NAMALWA (cell line): ENCODE measurements around the gene STAC3.
"Not testable (repeated sequence)": the region's sequence is repeated elsewhere in the genome, so short reads cannot be mapped to it uniquely, and the experiment has no call there.

Experiments used
- DNase-seq: peaks from one replicate; pipeline ENCODE4 v3.0.0-alpha.2; 2015; ENCODE audit warnings: low spot score

The STAC3 gene

GRCh38 chr12:57250956-57251355 lies at the start of gene STAC3:
Gene STAC3 (minus strand): TSS chr12:57251187. CDS start chr12:57249636, 1,551 bp downstream.
- no peak for DNase-seq

GRCh38 chr12:57299514-57300016 lies 48.6 kb upstream of the STAC3 start:
- no peak for DNase-seq

DNA sequence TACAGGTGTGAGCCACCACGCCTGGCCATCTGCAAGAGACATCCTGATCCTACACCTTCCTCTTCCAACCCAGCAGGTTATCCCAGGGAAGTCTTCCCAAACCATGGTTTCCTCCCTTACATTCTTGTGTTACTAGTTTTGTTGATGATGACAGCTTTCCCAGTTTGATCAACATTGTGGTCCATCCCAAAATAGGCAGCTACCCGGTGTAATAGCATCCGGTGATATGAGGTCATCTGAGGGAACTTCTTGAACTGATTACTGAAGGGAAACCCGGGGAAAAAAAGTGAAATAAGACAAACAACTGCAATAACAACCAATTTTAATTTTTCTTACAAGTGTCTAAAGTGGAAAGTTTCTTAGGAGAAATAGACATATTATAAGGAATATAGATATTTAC lies 45.3 kb upstream of the STAC3 start:
- no peak for DNase-seq

- DNase-seq, result not testable (repeated sequence)
Observed at GRCh38 chr12:57282073-57282472, 31.1 kb upstream of the STAC3 start.

DNA sequence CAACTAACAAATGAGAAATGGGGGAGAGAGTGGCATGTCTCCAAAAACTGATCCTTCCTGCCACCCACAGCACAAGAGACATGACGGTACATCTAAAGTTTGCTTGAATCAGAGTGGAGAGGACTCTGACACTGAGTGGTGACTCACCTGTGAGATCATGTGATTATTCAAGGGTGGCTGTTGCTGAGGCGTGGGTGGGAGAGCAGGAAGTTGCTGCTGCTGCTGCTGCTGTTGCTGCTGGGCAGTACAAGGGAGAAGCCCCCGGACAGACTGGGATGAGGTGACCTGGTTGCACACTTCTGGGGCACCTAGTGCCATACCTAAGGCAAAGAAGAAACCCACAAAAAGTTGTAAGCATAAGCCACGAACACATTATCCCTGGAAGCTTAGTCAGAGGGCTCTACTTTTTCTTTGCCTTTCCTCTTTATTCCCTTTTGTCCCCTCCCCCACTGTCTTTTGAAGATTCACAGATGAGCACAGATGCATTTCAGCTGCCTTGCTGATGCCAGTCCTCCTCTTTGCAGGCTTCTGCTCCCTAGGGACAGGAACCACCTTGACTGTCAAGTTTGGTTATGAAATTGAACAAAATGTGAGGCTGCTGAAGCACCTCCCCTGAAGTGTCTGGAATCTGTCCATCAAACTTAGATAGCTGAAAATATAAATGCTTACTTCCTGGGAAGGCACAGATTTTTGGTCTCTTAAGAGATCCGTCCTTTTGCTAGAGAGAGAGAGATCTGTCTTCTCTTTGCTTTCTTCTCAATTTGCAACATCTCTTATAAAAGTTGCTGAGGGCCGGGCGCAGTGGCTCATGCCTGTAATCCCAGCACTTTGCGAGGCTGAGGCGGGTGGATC lies 29.4 kb upstream of the STAC3 start:
- peak; percentile 47 for DNase-seq

DNA sequence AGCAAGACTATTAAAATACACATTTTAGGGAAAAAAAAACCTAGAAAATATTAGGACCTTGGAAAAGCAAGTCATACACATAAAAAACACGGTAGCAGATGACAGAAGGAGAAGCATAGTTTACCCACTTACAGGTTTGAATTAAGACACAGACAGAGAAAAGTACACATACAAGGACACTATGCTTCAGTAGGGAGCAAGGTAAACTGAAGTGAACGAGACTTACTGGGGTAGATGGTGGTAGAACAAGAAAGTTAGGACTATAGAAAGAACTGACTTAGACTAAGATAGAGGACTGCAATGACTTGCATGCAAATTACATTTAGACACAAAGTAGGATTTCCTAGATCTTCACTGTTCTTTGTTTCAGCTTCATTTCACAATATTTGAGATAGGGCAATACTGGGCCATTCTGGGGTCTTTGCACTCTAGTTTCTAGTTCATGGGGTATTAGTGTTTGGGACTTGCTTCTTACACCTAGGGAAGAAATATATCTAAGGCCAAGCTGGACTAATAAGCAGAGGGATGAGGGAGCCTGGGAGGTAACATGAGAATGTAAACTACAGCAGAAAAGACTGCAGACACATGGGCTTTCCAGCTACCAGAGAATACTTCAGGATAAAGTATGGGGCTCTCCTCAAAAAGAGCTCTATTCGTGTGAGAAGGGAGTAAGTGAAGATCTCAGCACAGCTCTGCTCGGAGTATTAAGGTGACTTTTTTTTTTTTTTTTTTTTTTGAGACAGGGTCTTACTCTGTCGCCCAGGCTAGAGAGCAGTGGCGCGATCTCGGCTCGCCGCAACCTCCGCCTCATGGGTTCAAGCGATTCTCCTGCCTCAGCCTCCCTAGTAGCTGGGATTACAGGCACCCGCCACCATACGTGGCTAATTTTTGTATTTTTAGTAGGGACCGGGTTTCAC lies 27.7 kb upstream of the STAC3 start:
- no peak for DNase-seq

DNA sequence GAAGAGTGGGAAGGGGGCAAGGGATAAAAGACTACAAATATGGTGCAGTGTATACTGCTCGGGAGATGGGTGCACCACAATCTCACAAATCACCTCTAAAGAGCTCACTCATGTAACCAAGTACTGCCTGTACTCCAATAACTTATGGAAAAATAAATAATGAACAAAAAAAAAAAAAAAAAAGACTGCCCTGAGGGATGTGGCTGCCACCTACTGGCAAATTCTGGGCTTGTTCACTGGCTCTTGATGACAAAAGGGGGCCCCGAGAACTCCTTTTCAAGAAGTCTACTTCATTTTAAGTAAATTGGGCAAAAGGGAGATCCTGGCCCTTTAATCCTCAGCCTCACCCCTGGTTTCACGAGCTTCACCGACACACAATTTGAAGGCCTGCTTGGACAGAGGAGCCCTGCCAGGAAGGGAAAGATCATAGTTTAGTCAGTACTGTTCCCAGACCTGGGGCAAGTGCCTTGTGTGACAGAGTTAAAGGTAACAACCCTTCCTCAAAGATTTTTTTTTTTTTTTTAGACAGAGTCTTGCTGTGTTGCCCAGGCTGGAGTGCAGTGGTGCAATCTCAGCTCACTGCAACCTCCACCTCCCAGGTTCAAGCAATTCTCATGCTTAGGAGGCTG lies 26.1 kb upstream of the STAC3 start:
- peak; percentile 63 for DNase-seq

DNA sequence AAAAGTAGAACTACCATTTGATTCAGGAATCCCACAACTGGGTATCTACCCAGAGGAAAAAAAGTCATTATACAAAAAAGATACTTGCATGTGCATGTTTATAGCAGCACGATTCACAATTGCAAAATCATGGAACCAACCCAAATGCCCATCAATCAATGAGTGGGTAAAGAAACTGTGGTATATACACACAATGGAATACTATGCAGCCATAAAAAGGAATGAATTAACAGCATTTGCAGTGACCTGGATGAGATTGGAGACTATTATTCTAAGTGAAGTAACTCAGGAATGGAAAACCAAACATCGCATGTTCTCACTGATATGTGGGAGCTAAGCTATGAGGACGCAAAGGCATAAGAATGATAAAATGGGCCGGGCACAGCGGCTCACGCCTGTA lies 25.2 kb upstream of the STAC3 start:
- DNase-seq, result not testable (repeated sequence)

GRCh38 chr12:57273516-57273915 lies 22.5 kb upstream of the STAC3 start:
- DNase-seq, result no peak

GRCh38 chr12:57272337-57273151 lies 21.6 kb upstream of the STAC3 start:
- no peak for DNase-seq

DNA sequence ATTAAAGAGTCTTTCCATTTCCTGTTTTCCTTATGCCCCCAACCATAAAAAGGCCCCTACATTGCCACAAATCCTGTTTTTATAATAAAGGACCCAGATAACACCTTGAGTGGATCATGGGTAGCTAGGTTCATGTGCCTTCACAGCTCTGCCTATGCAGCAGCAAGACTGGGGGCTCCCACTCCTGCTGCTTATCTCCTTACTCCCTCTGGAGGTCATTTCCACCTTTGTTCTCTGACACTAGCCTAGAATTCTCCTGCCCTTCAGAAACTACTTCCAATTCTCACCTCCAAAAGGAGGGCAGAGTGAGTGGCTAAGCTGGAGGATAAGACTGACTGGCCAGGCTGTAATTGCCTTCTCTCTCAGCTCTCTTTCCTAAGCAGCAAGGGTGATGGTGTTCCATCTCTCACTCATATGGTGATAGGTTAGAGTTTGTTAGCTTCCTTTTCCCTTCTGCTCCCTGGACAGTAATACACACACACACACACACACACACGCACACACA lies 20.0 kb upstream of the STAC3 start:
- DNase-seq, result no peak

- DNase-seq, result no peak
Observed at GRCh38 chr12:57268264-57268663, 17.3 kb upstream of the STAC3 start.

DNA sequence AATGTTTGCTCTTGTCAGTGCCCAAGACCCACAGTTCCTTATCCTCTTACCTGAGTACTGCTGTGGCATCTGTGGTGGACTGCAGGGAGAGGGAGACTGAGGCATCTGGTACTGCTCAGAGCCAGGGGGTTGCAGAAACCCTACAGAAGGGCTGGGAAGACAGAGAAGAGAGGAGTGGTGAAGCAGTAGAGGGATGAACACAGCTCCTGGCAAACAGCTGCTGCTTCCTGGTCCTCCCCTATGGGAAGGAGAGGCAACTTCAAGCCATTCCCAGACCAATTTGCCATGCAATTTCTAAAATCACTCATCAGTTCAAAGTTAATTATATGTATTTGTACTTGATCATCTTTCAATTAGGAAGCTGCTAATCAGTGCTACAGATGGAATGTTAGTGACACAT lies 15.7 kb upstream of the STAC3 start:
- no peak for DNase-seq

DNA sequence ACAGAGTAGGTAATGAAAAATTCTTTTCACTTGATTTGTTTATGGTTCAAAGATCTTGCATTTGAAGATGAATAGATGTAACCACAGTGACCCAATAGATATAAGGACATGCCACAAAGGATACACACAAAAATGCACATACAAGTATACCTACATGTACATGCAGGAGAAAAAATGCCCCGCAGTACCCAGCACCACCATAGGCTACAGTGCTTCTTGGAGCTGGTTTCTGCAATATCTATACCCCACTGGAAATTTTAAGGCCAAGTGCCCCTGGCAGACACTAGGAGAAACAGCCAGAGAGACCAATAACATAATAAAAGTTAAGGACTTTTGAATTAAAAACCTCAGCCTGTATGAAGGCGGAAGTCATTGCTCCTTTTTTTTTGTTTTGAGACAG lies 12.1 kb upstream of the STAC3 start:
- DNase-seq, result peak; percentile 28

- no peak for DNase-seq
Observed at GRCh38 chr12:57262126-57262822, 11.3 kb upstream of the STAC3 start.

GRCh38 chr12:57261428-57261865 lies 10.5 kb upstream of the STAC3 start:
- DNase-seq, result no peak

DNA sequence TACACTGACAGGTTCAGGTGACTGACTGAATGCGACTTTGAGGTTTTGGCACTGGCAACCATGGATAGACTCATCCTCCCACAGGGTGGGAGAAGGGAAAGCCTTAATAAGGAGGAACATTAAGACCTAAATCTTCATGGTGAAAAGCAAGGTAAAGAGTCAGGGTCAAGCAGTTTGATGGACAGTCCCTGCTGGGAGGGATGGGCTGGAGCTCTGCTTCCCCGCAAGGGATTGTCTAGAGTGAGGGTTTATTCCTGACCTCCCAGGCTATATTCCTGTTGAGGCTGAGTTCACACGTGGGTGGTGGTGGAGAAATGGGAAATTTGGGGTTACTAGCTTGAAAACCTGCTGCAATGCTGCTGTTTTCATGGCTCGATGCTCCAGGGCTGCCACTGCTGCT lies 9.4 kb upstream of the STAC3 start:
- no peak for DNase-seq

DNA sequence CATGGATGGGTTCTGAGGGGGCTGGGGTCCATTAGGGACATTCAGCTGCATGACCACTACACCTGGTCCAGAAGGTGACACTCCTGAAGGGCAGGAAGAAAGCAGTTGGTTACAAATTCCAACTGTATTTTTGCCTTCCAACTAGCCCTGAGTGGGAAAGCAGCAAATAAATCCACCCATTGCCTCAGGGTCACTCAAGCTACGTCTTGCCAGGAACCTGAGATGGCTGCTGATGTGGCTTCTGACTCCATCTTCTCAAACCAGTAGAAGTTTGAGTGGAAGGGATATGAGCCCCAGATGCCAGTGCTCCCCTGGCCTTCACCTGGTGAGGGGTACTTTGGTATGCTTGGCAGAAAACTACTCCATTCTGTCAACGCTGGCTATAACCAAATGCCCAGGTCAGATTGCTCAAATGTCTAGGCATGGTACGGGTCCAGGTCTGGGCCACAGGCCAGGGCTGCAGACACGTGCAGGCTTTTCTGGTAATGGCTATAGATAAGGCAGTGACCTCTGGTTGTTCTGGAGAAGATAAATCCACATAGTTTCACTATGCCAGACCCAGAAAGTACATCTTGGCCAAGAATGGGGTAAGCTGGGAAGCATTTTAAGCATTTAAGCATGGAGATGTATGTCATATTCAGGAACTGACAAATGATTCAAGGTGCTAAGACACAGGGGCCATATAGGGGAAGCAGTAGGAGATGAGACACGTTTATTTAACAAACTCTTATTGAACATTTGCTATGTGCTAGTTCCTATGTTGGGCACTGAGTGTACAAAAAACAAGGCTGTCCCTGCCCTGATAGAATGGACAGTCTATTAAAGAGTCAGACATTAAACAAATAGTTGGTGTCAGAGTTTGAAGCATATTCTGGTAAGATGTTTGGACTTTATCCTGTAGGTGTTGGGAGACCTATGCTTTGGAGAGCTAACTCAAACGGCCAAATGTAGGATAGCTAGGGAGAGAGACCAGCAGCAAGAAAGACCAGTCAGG lies 8.3 kb upstream of the STAC3 start:
- no peak for DNase-seq

DNA sequence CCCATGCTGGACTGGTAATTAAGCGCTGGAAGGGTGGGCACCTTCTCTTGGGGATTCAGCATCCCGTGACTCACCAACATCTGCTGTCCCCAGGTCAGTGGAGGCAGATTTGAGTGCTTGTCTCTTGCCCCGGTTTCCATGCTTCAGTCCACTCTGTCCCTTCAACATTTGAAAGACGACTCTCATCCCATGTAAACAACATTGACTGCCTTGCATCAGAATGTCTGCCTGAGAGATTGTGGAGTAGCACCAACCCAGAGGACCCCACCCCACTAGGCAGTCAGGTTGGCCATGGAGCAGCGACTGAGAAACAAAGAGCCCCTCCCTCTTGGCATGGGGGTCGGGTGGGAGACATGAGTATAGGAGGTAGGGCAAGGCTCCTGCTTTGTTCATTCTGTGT lies 4.9 kb upstream of the STAC3 start:
- no peak for DNase-seq
